ENCODE measurements around the gene PCDH1. TPM values are rescaled to one million over a fixed set of nuclear protein-coding genes. Genes with fewer than 3 reads are reported as not detected.

Gene PCDH1
- total RNA-seq, 1 donor from 2014 or later: 42.4 TPM

DNA sequence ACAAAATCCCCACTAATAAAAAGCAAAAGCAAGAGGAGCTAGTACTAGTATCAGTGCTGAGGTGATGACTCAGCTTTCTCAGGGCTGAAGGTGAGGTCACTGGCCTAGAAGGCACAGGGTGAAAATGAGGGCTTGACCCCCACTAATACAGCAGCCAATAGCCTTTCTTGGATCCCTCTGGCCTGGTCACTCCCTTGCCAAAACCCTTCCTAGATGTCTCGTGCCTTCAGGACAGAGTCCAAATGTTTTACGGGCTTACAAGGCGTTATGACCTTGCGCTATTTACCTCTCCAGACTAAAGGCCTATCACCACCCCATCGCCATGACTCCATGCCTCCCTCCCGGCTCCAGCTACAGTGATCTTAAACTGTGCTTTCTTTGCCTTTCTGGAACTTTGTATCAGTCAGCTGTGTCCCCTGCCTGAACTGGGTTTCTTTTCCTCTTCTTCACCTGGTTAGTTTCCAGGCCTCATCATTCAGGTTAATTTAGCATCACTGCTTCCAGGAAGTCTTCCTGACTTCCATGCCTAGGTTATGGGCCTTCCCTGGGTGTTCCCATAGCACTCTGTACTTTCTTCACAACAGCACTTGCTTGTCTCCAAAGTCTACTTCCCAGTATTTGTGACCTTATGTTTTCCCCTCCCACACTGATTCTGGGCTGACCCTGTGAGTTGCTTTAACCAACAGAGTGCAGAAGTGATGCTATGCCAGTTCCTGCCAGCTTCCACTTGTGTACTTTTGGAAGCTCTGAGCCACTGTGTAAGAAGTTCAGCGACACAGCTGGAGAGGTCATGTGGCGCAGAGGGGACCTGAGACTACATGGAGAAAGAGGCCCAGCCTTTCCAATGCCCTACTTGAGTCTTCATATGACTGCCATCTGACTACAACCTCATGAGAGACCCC is 41.3 kb upstream of the PCDH1 start:
- TF ChIP-seq, protein P1, sequence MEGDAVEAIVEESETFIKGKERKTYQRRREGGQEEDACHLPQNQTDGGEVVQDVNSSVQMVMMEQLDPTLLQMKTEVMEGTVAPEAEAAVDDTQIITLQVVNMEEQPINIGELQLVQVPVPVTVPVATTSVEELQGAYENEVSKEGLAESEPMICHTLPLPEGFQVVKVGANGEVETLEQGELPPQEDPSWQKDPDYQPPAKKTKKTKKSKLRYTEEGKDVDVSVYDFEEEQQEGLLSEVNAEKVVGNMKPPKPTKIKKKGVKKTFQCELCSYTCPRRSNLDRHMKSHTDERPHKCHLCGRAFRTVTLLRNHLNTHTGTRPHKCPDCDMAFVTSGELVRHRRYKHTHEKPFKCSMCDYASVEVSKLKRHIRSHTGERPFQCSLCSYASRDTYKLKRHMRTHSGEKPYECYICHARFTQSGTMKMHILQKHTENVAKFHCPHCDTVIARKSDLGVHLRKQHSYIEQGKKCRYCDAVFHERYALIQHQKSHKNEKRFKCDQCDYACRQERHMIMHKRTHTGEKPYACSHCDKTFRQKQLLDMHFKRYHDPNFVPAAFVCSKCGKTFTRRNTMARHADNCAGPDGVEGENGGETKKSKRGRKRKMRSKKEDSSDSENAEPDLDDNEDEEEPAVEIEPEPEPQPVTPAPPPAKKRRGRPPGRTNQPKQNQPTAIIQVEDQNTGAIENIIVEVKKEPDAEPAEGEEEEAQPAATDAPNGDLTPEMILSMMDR (IDR thresholded peaks at IDR 0.05; ENCODE audit: insufficient read depth, low read length, poor library complexity, severe bottlenecking): no peak
- no peak for DNase-seq (ENCODE audit: low read depth)
- no peaks in the 10 kb centered on the region for H3K36me3 ChIP-seq (ENCODE audit: control insufficient read depth, insufficient read depth, low read length)
- H3K4me3 ChIP-seq (ENCODE audit: low read depth, low read length): no peak overlapping the region
- H3K27me3 ChIP-seq (ENCODE audit: control insufficient read depth, insufficient read depth, low read length): peaks cover 3% of the 10 kb centered on the region

DNA sequence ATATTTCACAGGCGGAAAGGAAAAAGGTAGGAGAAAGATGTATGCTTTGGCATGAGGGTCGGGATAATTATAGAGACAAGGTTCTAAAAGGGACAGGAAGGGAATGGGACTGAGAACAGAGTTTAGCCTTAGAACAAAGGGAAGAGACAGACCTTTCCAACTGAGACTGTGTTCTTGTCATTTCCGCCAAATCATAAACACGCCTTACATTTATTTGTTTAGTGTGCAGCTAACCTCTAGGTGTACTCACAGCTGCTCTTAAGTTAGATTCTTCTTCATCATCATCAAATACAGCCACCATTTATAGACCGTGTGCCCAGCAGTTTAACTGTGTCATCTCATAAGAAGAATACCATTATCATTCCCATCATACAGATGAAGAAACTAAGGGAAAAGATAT is 39.5 kb upstream of the PCDH1 start:
- H3K27me3 ChIP-seq (ENCODE audit: control insufficient read depth, insufficient read depth, low read length): peaks cover 14% of the 10 kb centered on the region
- no peak for DNase-seq (ENCODE audit: low read depth)
- no peaks in the 10 kb centered on the region for H3K36me3 ChIP-seq (ENCODE audit: control insufficient read depth, insufficient read depth, low read length)
- TF ChIP-seq, protein P1 (IDR thresholded peaks at IDR 0.05; ENCODE audit: insufficient read depth, low read length, poor library complexity, severe bottlenecking): no peak
- H3K4me3 ChIP-seq (ENCODE audit: low read depth, low read length): no peak overlapping the region

DNA sequence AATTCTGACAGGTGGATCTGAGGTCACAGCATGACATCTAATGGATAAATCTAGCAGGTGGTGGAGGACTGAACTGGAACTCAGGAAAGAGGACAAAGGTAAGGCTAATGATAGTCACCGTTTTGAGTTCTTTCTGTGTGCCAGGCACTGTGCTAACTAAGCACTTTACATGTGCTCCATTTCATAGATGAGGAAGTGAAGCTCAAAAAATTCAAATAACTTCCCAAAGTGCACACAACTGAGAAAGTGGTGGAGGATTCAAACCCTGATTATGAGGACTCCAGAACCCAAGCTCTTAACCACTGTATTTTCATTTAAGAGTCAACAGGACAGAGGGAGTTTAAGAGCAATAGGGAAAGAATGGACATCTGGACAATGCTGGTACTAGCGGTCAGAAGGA is 38.3 kb upstream of the PCDH1 start:
- H3K36me3 ChIP-seq (ENCODE audit: control insufficient read depth, insufficient read depth, low read length): no peaks in the 10 kb centered on the region
- H3K4me3 ChIP-seq (ENCODE audit: low read depth, low read length): no peak overlapping the region
- DNase-seq (ENCODE audit: low read depth): no peak
- H3K27me3 ChIP-seq (ENCODE audit: control insufficient read depth, insufficient read depth, low read length): peaks cover 14% of the 10 kb centered on the region
- TF ChIP-seq, protein P1 (IDR thresholded peaks at IDR 0.05; ENCODE audit: insufficient read depth, low read length, poor library complexity, severe bottlenecking): no peak

DNA sequence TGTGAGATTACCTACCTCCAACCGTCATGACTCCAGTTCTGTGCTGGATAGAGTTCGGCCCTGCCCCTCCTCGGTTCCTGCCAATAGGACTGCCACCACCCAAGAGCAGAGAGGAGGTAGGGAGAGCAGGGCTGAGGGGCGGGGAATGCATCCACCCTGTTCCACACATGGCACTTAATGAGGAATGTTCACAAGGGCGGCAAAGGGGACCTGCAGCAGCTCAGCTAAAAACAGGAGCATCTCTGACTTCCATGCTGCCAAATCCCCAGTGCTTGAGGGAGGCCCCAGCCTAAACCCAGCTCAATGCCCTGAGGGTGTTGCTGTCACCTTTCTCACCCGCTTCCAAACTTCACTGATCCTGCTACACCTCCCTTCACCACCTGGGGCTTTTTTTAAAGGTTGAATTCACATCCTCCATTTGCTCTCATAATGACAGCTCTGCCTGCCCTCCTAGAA is 37.7 kb upstream of the PCDH1 start:
- TF ChIP-seq, protein P1 (IDR thresholded peaks at IDR 0.05; ENCODE audit: insufficient read depth, low read length, poor library complexity, severe bottlenecking): no peak
- H3K4me3 ChIP-seq (ENCODE audit: low read depth, low read length): no peak overlapping the region
- H3K36me3 ChIP-seq (ENCODE audit: control insufficient read depth, insufficient read depth, low read length): no peaks in the 10 kb centered on the region
- DNase-seq (ENCODE audit: low read depth): no peak
- H3K27me3 ChIP-seq (ENCODE audit: control insufficient read depth, insufficient read depth, low read length): peaks cover 14% of the 10 kb centered on the region

DNA sequence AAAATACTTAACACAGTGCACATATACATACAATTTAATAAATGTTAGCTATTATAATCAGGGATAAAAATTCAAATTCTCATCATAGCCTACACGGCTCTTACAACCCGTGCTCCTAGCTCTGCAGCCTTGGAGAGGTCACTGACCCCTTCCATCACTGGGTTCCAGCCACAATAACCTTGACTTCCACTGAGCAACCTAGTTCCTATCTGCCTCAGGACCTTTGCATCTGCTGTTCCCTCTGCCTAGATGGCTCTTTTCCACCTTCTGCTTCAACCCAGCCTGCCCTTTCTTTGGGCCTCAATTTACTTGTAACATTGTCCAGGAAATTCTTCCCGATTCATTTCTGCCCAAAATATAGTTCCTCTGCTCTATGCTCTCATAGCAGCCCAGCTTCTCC is 36.6 kb upstream of the PCDH1 start:
- H3K4me3 ChIP-seq (ENCODE audit: low read depth, low read length): no peak overlapping the region
- no peaks in the 10 kb centered on the region for H3K36me3 ChIP-seq (ENCODE audit: control insufficient read depth, insufficient read depth, low read length)
- no peak for DNase-seq (ENCODE audit: low read depth)
- H3K27me3 ChIP-seq (ENCODE audit: control insufficient read depth, insufficient read depth, low read length): peaks cover 14% of the 10 kb centered on the region
- TF ChIP-seq, protein P1 (IDR thresholded peaks at IDR 0.05; ENCODE audit: insufficient read depth, low read length, poor library complexity, severe bottlenecking): no peak

All from kidney epithelial cell (primary cell).